Common myeloid progenitor, CD34-positive (primary cell): Measurements from ENCODE around the gene DRAM2.

ENCODE experiments used
- CTCF ChIA-PET: fragments of 350-600 bp; sonication (Branson Sonifier 250); formaldehyde crosslinking; loops from one replicate; lab custom pipeline; 2021; ENCODE audit warnings: antibody characterized with exemption; lab: Charles Lee
- POLR2A ChIA-PET: fragments of 350-600 bp; sonication (Branson Sonifier 250); formaldehyde crosslinking; loops from one replicate; lab custom pipeline; 2021; ENCODE audit warnings: antibody characterized with exemption; lab: Charles Lee
- DNase-seq, 3 donors: peaks; one replicate each; pipeline versions ENCODE4 v3.0.0 to v3.0.0-alpha.2; 2013
- H3K27ac ChIP-seq, 2 experiments: 1 replicate in 1 of 2; 2 replicates in 1 of 2; pipeline ENCODE4 v1.7.0; 2013; ENCODE audit warnings: inconsistent platforms in 2 of 2, low read length in 2 of 2, mild to moderate bottlenecking in 2 of 2, low read depth in 1 of 2, moderate library complexity in 1 of 2; ENCODE audit not compliant: severe bottlenecking in 2 of 2, insufficient read depth in 1 of 2, poor library complexity in 1 of 2
- H3K27me3 ChIP-seq, 5 experiments: replicated peaks in 2 of 5; 1 replicate in 3 of 5; 2 replicates in 2 of 5; pipeline versions ENCODE4 v1.6.1 to v1.7.0; 2013; ENCODE audit warnings: low read length in 4 of 5, mild to moderate bottlenecking in 2 of 5, moderate library complexity in 2 of 5, inconsistent platforms in 1 of 5; ENCODE audit not compliant: insufficient read depth in 5 of 5, control insufficient read depth in 4 of 5
- H3K36me3 ChIP-seq, 4 experiments: 1 replicate in 2 of 4; 2 replicates in 2 of 4; pipeline versions ENCODE4 v1.6.1 to v1.7.0; 2013; ENCODE audit warnings: low read length in 3 of 4, control low read depth in 1 of 4, mild to moderate bottlenecking in 1 of 4; ENCODE audit not compliant: control insufficient read depth in 4 of 4, insufficient read depth in 4 of 4
- H3K4me1 ChIP-seq, 4 experiments: 1 replicate in 3 of 4; 2 replicates in 1 of 4; pipeline versions ENCODE4 v1.6.1 to v1.7.1; 2013; ENCODE audit warnings: low read length in 3 of 4, mild to moderate bottlenecking in 3 of 4, control low read depth in 1 of 4, inconsistent platforms in 1 of 4, moderate library complexity in 1 of 4; ENCODE audit not compliant: control insufficient read depth in 4 of 4, insufficient read depth in 4 of 4; ENCODE audit errors: control extremely low read depth in 1 of 4
- H3K4me3 ChIP-seq, 7 experiments: 1 replicate in 4 of 7; 2 replicates in 3 of 7; pipeline versions ENCODE4 v1.5.1 to v1.7.0; 2013; ENCODE audit warnings: mild to moderate bottlenecking in 7 of 7, low read length in 6 of 7, moderate library complexity in 6 of 7, inconsistent platforms in 2 of 7, low read depth in 2 of 7, control low read depth in 1 of 7; ENCODE audit not compliant: insufficient read depth in 4 of 7, control insufficient read depth in 1 of 7; ENCODE audit errors: extremely low read depth in 1 of 7
- H3K9me3 ChIP-seq, 5 experiments: 1 replicate in 4 of 5; 2 replicates in 1 of 5; pipeline versions ENCODE4 v1.6.1 to v1.7.1; 2013; ENCODE audit warnings: low read length in 4 of 5, mild to moderate bottlenecking in 2 of 5, inconsistent platforms in 1 of 5, low read depth in 1 of 5, moderate library complexity in 1 of 5; ENCODE audit not compliant: control insufficient read depth in 4 of 5, insufficient read depth in 2 of 5; ENCODE audit errors: control extremely low read depth in 1 of 5
- WGBS: methylation state at CpG from one replicate; pipeline ENCODE4 v1.1.5; 2013; ENCODE audit not compliant: insufficient coverage; 5-methylcytosine and 5-hydroxymethylcytosine counted together

DRAM2 gene

DNA sequence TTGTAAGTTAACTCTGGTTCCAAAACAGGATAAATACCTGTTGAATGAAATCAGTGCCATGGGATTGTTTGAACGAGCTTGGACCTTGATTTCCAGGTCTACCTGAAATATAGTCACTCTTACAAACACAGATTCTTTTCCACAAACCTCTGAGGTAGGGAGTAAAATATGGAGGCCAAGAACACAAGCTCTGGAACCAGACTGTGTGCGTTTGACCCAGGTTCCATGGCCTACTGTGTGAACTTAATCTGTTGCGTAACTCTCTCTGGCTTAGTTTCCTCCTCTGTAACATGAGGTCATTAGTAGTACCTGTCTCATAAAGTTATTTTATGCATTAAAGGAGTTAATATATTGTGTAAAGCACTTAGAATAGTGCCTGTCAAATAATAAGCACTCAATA lies 35.5 kb upstream of the DRAM2 start:
- WGBS: 91% methylated on average over 2 of the region's 3 CpGs
- CTCF ChIA-PET: interaction anchor here (1.1 kb wide), 1 partner anchor 145 kb away, joined by 3 read pairs; no protein-coding TSS in a partner anchor
- Histone ChIP-seq H3K27ac (no peak overlapping the region), H3K9me3 (no peaks in the 10 kb centered on the region), H3K27me3 (no peaks in the 10 kb centered on the region), H3K4me1 (no peaks in the 10 kb centered on the region), H3K36me3 (peaks cover 18 to 47% (median 31%) of the 10 kb centered on the region in 4 experiments), H3K4me3 (no peak overlapping the region)
- no peak for DNase-seq
- POLR2A ChIA-PET: no interaction called here

DNA sequence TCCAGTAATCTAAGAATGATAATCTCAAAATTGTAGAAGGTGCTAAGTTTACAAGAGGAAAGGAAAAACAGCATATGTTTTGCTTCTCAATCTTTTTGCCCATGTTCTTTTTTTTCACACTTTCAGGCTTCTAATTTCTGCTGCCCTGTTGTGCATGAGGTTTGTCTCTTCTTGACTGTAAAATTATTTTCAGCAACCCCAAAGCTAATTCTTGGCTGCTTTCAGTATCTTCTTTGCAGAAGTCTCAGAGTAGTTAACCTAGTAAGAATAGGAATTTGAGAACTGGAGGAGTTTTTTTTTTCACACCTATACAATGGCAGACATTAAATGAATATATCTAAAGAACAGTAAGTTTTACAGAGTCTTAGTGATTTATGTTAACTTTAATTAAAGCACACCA lies 34.2 kb upstream of the DRAM2 start:
- no peak overlapping the region for H3K4me3 ChIP-seq
- ChIA-PET POLR2A (no interaction called here), CTCF (interaction anchor here (1.1 kb wide), 1 partner anchor 143 kb away, joined by 3 read pairs; no protein-coding TSS in a partner anchor)
- no peaks in the 10 kb centered on the region for H3K4me1 ChIP-seq
- no peaks in the 10 kb centered on the region for H3K9me3 ChIP-seq
- peaks cover 16 to 42% (median 31%) of the 10 kb centered on the region in 4 experiments for H3K36me3 ChIP-seq
- no peaks in the 10 kb centered on the region for H3K27me3 ChIP-seq
- DNase-seq: no peak
- H3K27ac ChIP-seq: no peak overlapping the region

DNA sequence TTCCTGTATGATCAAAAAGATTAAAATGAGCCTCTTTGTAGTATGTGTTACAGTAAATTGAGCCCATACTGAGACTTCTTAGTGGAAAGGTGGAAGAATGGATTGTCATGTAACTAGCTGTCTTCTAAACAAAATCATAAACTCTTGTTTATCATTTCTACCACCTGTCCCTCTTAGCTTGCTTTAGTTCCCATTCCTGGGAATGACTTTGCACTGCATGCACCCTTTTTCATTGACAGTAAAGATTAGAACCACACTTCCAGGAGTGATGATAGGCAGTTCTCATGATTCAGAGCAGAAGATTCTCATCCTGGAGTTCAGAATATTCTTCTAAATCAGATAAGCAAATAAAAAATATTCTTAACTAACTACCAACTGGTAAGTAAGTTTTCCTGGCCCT lies 32.6 kb upstream of the DRAM2 start:
- H3K4me3 ChIP-seq: no peak overlapping the region
- no peak overlapping the region for H3K27ac ChIP-seq
- no peaks in the 10 kb centered on the region for H3K9me3 ChIP-seq
- POLR2A ChIA-PET: no interaction called here
- CTCF ChIA-PET: interaction anchor here (1.1 kb wide), 1 partner anchor 12 kb away, joined by 3 read pairs; no protein-coding TSS in a partner anchor
- no peak for DNase-seq
- no peaks in the 10 kb centered on the region for H3K4me1 ChIP-seq
- no peaks in the 10 kb centered on the region for H3K27me3 ChIP-seq
- H3K36me3 ChIP-seq: peaks cover 23 to 48% (median 32%) of the 10 kb centered on the region in 4 experiments

DNA sequence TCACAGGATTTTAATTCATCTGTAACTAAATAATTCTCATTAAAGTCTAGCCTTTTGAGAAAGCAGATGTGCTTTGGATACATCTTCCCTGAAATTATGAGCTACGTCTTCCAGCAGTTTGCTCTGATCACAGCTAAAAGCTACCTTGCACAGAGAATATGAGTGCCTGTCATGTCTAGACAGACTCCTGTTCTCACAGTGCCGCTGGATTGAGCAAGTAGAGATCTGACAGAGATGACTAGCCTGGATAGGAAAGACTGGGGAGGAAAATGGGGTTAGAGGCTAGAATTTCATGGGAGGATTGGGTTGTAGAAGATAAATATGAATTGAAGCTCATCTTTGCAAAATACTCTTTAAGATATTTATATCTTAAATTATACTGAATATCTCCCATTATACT lies 24.3 kb upstream of the DRAM2 start:
- Histone ChIP-seq H3K4me1 (no peaks in the 10 kb centered on the region), H3K27ac (no peak overlapping the region), H3K4me3 (no peak overlapping the region), H3K9me3 (no peaks in the 10 kb centered on the region), H3K36me3 (peaks cover 17 to 43% (median 32%) of the 10 kb centered on the region in 4 experiments), H3K27me3 (no peaks in the 10 kb centered on the region)
- 93% methylated on average over 2 of the region's 2 CpGs for WGBS
- no peak for DNase-seq
- ChIA-PET POLR2A (interaction anchor here (0.6 kb wide), 1 partner anchor 22 kb away, joined by 7 read pairs; no protein-coding TSS in a partner anchor), CTCF (interaction anchor here (1.0 to 1.4 kb wide), 2 partner anchors 19 to 51 kb away, joined by 3 to 4 read pairs; no protein-coding TSS in a partner anchor)

DNA sequence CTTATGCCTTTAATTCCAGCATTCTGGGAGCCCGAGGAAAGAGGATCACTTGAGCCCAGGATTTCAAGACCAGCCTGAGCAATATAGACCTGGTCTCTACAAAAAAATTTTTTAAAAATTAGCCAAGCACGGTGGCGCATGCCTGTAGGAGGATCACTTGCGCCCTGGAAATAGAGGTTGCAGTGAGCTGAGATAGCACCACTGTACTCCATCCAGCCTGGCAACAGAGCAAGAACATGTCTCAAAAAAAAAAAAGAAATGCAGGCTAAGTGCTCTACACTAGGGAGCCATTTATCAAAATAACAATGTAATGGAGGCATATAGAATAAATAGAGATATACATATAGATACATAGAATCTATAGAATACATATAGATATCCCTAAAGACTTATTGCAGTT lies 23.5 kb upstream of the DRAM2 start:
- POLR2A ChIA-PET: interaction anchor here (0.6 kb wide), 1 partner anchor 23 kb away, joined by 7 read pairs; no protein-coding TSS in a partner anchor
- 100% methylated on average over 4 of the region's 4 CpGs for WGBS
- Histone ChIP-seq H3K27me3 (no peaks in the 10 kb centered on the region), H3K4me3 (no peak overlapping the region), H3K9me3 (no peaks in the 10 kb centered on the region), H3K4me1 (no peaks in the 10 kb centered on the region), H3K36me3 (peaks cover 13 to 37% (median 25%) of the 10 kb centered on the region in 4 experiments), H3K27ac (no peak overlapping the region)
- CTCF ChIA-PET: interaction anchor here (1.4 kb wide), 1 partner anchor 52 kb away, joined by 4 read pairs; no protein-coding TSS in a partner anchor
- no peak for DNase-seq

DNA sequence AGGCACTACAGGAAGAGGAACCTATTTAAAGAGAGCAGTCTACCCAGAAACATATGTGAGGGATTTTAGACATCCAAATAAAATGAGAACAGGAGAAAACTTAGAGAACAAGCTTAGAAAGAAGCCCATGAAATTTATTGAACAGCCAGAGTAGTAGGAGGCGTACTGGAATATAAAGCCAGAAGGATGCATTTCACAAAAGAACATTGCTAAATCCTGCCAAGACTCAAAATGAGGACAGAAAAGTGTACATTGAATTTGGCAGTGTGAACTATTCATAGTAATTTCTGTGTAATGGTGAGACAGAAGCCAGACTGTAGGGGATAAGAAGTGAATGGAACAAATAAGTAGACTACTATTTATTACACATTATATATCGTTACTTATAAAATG lies 22.6 kb upstream of the DRAM2 start:
- ChIA-PET CTCF (no interaction called here), POLR2A (no interaction called here)
- DNase-seq: no peak
- H3K4me1 ChIP-seq: no peaks in the 10 kb centered on the region
- H3K27me3 ChIP-seq: no peaks in the 10 kb centered on the region
- no peak overlapping the region for H3K27ac ChIP-seq
- H3K9me3 ChIP-seq: no peaks in the 10 kb centered on the region
- H3K4me3 ChIP-seq: no peak overlapping the region
- WGBS: 100% methylated on average over 1 of the region's 2 CpGs
- peaks cover 10 to 31% (median 20%) of the 10 kb centered on the region in 4 experiments for H3K36me3 ChIP-seq

DNA sequence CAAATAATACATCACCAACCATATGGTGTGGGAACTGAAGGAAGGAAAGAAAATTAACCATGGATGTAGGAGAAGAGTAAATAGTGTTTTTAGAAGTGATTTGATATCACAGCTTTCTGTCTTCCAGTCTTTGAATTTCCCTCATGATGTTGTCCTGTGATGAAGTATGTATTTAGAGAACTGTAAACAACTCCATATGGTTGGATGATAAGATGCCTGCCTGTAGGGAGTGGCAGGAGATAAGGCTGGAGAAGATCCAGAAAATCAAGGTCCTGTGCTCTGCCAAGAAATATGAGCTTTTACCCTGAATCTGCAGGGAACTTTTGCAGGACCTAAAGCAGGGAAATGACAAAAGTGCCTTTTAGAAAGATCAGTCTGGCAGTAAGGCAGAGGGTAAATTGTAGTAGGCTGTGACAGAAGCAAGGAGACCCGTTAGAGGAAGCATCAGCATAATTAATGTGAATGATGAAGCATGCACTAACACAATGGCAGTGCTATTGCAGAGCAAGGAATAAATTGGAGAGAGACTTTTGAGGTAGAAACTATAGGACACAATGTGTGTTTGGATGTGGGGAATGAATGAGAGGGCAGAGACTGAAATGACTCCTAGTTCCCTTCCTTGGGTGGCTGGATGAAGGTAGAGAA lies 22.1 kb upstream of the DRAM2 start:
- Histone ChIP-seq H3K27me3 (no peaks in the 10 kb centered on the region), H3K36me3 (peaks cover 13 to 32% (median 19%) of the 10 kb centered on the region in 4 experiments), H3K27ac (no peak overlapping the region), H3K9me3 (no peaks in the 10 kb centered on the region), H3K4me3 (no peak overlapping the region), H3K4me1 (no peaks in the 10 kb centered on the region)
- peak in 1 of 3 donors; percentile 9 for DNase-seq
- ChIA-PET CTCF (no interaction called here), POLR2A (no interaction called here)
- 62% methylated on average over 1 of the region's 1 CpG for WGBS
